WTC11 (cell line): ENCODE measurements around the gene SAMD10.

Experiments used
- ATF3 ChIP-seq: sonication (generic); formaldehyde crosslinking; conservative IDR thresholded peaks from 2 replicates; pipeline ENCODE4 v1.8.1; 2022; ENCODE audit warnings: mild to moderate bottlenecking, missing genetic modification reagents
- CTCF ChIP-seq: fragments of 200-600 bp; IDR thresholded peaks from 2 replicates; pipeline ENCODE4 v1.8.0; 2022; ENCODE audit warnings: antibody characterized with exemption
- ETV6 ChIP-seq: sonication (generic); formaldehyde crosslinking; IDR thresholded peaks from 2 replicates; pipeline ENCODE4 v1.8.1; 2022; ENCODE audit warnings: mild to moderate bottlenecking, missing genetic modification reagents
- FOXJ3 ChIP-seq: sonication (generic); formaldehyde crosslinking; IDR thresholded peaks from 2 replicates; pipeline ENCODE4 v1.9.0; 2021; ENCODE audit warnings: missing genetic modification reagents, mild to moderate bottlenecking, borderline replicate concordance
- IRF2 ChIP-seq: sonication (generic); formaldehyde crosslinking; IDR thresholded peaks from 2 replicates; pipeline ENCODE4 v1.8.0; 2022; ENCODE audit warnings: low read depth, missing genetic modification reagents, borderline replicate concordance
- ZNF263 ChIP-seq: sonication (generic); formaldehyde crosslinking; IDR thresholded peaks from 2 replicates; pipeline ENCODE4 v1.8.1; 2022; ENCODE audit warnings: low read depth, mild to moderate bottlenecking, moderate library complexity, missing genetic modification reagents
- TF ChIP-seq, protein P1 (sequence below): sonication (generic); formaldehyde crosslinking; IDR thresholded peaks from 2 replicates; pipeline ENCODE4 v1.8.1; 2022; ENCODE audit warnings: low read depth, mild to moderate bottlenecking, moderate library complexity, missing genetic modification reagents, borderline replicate concordance

DNA sequence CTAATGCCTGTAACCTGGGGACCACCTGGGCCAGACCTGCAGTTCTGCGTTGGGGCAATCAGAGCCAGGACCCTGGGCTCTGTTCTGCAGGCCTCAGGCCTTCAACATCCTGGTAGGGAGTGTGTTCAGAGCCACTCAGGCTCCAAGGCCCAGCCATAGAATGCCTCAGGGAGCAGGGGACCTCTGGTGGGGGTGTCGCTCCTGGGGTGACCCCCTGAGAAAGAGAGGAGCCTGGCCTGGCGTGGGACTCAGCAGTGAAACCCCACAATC is 35.7 kb downstream of the SAMD10 start:
- no peak for TF ChIP-seq ZNF263 (CRISPR knock-in tag)
- TF ChIP-seq CTCF: no peak
- no peak for TF ChIP-seq ATF3
- TF ChIP-seq IRF2: no peak
- no peak for TF ChIP-seq FOXJ3 (CRISPR knock-in tag)
- TF ChIP-seq, protein P1, sequence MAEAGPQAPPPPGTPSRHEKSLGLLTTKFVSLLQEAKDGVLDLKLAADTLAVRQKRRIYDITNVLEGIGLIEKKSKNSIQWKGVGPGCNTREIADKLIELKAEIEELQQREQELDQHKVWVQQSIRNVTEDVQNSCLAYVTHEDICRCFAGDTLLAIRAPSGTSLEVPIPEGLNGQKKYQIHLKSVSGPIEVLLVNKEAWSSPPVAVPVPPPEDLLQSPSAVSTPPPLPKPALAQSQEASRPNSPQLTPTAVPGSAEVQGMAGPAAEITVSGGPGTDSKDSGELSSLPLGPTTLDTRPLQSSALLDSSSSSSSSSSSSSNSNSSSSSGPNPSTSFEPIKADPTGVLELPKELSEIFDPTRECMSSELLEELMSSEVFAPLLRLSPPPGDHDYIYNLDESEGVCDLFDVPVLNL: no peak
- no peak for TF ChIP-seq ETV6 (CRISPR knock-in tag)
